Progenitor cell of endocrine pancreas (in vitro differentiated cells): Measurements from ENCODE around the gene ISG20. TPM values are rescaled to one million over a fixed set of nuclear protein-coding genes. Genes with fewer than 3 reads are reported as not detected.
A peak's percentile ranks its signal among the peaks of the same experiment; 100 is the strongest.

Experiments used
- DNase-seq: peaks from one replicate; pipeline ENCODE4 v3.0.0; 2021; ENCODE audit warnings: low spot score; ENCODE audit not compliant: unreplicated experiment
- H3K27ac Mint-ChIP-seq: 2 replicates; pipeline ENCODE4 v1.8.0; 2021; ENCODE audit warnings: mild to moderate bottlenecking, moderate library complexity, mixed read lengths
- H3K27me3 Mint-ChIP-seq: 2 replicates; pipeline ENCODE4 v1.8.0; 2021; ENCODE audit warnings: mixed read lengths
- H3K36me3 Mint-ChIP-seq: 2 replicates; pipeline ENCODE4 v1.8.0; 2022; ENCODE audit warnings: mixed read lengths; ENCODE audit not compliant: insufficient read depth
- H3K4me1 Mint-ChIP-seq: 2 replicates; pipeline ENCODE4 v1.8.0; 2021; ENCODE audit warnings: low read depth, mixed read lengths
- H3K4me3 Mint-ChIP-seq: 2 replicates; pipeline ENCODE4 v1.8.0; 2021; ENCODE audit warnings: low read depth, mild to moderate bottlenecking, moderate library complexity, mixed read lengths
- H3K9me3 Mint-ChIP-seq: 2 replicates; pipeline ENCODE4 v1.8.0; 2021; ENCODE audit warnings: low read depth, mixed read lengths
- CTCF ChIP-seq: fragments of 200-600 bp; sonication (generic); IDR thresholded peaks from one replicate; pipeline ENCODE4 v1.5.0; 2021; ENCODE audit warnings: antibody characterized with exemption, mild to moderate bottlenecking; ENCODE audit not compliant: unreplicated experiment
- total RNA-seq: library from RNA; stranded (reverse); gene quantifications from 2 replicates; pipeline ENCODE4 v1.2.1, GENCODE V29; 2021

Gene ISG20
- total RNA-seq, 1 donor from 2014 or later: 4.3 TPM

GRCh38 chr15:88605189-88606069 lies 33.4 kb upstream of the ISG20 start:
- H3K4me1 Mint-ChIP-seq: peaks cover 12% of the 10 kb centered on the region
- no peaks in the 10 kb centered on the region for H3K9me3 Mint-ChIP-seq
- H3K27ac Mint-ChIP-seq: peak overlapping the region; percentile 37
- TF ChIP-seq CTCF: no peak
- no peaks in the 10 kb centered on the region for H3K36me3 Mint-ChIP-seq
- peak overlapping the region; percentile 65 for H3K4me3 Mint-ChIP-seq
- H3K27me3 Mint-ChIP-seq: peaks cover 78% of the 10 kb centered on the region
- DNase-seq: peak; percentile 66

GRCh38 chr15:88606070-88606794 lies 32.6 kb upstream of the ISG20 start:
- Mint-ChIP-seq H3K4me1 (peaks cover 12% of the 10 kb centered on the region), H3K27ac (no peak overlapping the region), H3K36me3 (no peaks in the 10 kb centered on the region), H3K9me3 (no peaks in the 10 kb centered on the region), H3K4me3 (peak overlapping the region; percentile 65), H3K27me3 (peaks cover 83% of the 10 kb centered on the region)
- DNase-seq: no peak
- no peak for TF ChIP-seq CTCF

GRCh38 chr15:88607951-88608350 lies 30.9 kb upstream of the ISG20 start:
- Mint-ChIP-seq H3K27ac (no peak overlapping the region), H3K4me3 (no peak overlapping the region), H3K9me3 (no peaks in the 10 kb centered on the region), H3K4me1 (peaks cover 12% of the 10 kb centered on the region), H3K36me3 (no peaks in the 10 kb centered on the region), H3K27me3 (peaks cover 76% of the 10 kb centered on the region)
- no peak for TF ChIP-seq CTCF
- no peak for DNase-seq

GRCh38 chr15:88608607-88609181 lies 30.1 kb upstream of the ISG20 start:
- H3K27me3 Mint-ChIP-seq: peaks cover 74% of the 10 kb centered on the region
- no peaks in the 10 kb centered on the region for H3K9me3 Mint-ChIP-seq
- no peaks in the 10 kb centered on the region for H3K36me3 Mint-ChIP-seq
- no peak overlapping the region for H3K4me3 Mint-ChIP-seq
- peaks cover 10% of the 10 kb centered on the region for H3K4me1 Mint-ChIP-seq
- no peak overlapping the region for H3K27ac Mint-ChIP-seq
- TF ChIP-seq CTCF: no peak
- DNase-seq: no peak
